Endothelial cell of umbilical vein (primary cell): ENCODE results near the gene RGS19.

Experiments
- CTCF ChIP-seq, 2 donors: IDR thresholded peaks; 1 replicate in 1 of 2; 2 replicates in 1 of 2; pipeline ENCODE4 v1.5.1; 2011; ENCODE audit warnings: low read length in 2 of 2, mild to moderate bottlenecking in 2 of 2, moderate library complexity in 2 of 2, control low read depth in 1 of 2, inconsistent platforms in 1 of 2, low read depth in 1 of 2; ENCODE audit not compliant: insufficient read depth in 1 of 2; ENCODE audit errors: extremely low read depth in 1 of 2
- EZH2 ChIP-seq: IDR thresholded peaks from 2 replicates; pipeline ENCODE4 v1.6.1; 2012; ENCODE audit warnings: borderline replicate concordance, low read depth, mild to moderate bottlenecking, moderate library complexity, low read length, inconsistent platforms; ENCODE audit not compliant: severe bottlenecking
- FOS ChIP-seq: IDR thresholded peaks from 2 replicates; pipeline ENCODE4 v1.6.1; 2011; ENCODE audit warnings: mild to moderate bottlenecking, low read length, moderate library complexity, borderline replicate concordance; ENCODE audit not compliant: insufficient read depth
- JUN ChIP-seq: IDR thresholded peaks from 2 replicates; pipeline ENCODE4 v1.6.1; 2011; ENCODE audit warnings: borderline replicate concordance, low read depth; ENCODE audit not compliant: insufficient read length, insufficient read depth
- MAX ChIP-seq: IDR thresholded peaks from 2 replicates; pipeline ENCODE4 v1.6.1; 2011; ENCODE audit not compliant: insufficient read depth, insufficient read length
- MYC ChIP-seq: IDR thresholded peaks from one replicate; pipeline ENCODE4 v1.6.1; 2011; ENCODE audit warnings: mild to moderate bottlenecking, low read depth, low read length
- POLR2AphosphoS5 ChIP-seq: IDR thresholded peaks from 2 replicates; pipeline ENCODE4 v1.6.1; 2012; ENCODE audit warnings: low read depth, mild to moderate bottlenecking, control low read depth, low read length, moderate library complexity; ENCODE audit not compliant: insufficient read depth

- no peak for TF ChIP-seq EZH2
- no peak for TF ChIP-seq JUN
- no peak for TF ChIP-seq CTCF (IDR thresholded peaks at IDR 0.05; ENCODE audit: extremely low read depth in 1 of 2, insufficient read depth in 1 of 2, low read depth in 1 of 2, low read length in 2 of 2)
- TF ChIP-seq POLR2AphosphoS5 = no peak
- no peak for TF ChIP-seq FOS
- no peak for TF ChIP-seq MAX
- no peak for TF ChIP-seq MYC
Measured at GRCh38 chr20:64114356-64114971, 35.1 kb upstream of the RGS19 start.
